ENCODE measurements around the gene STUM. TPM values are rescaled to one million over a fixed set of nuclear protein-coding genes. Genes with fewer than 3 reads are reported as not detected.
A peak's percentile ranks its signal among the peaks of the same experiment; 100 is the strongest.
"Not testable (repeated sequence)": the region's sequence is repeated elsewhere in the genome, so short reads cannot be mapped to it uniquely, and the experiment has no call there.

Gene STUM
- total RNA-seq, 1 donor from 2014 or later = 0.20 TPM

- peak; percentile 65 to 83 for DNase-seq (ENCODE audit: low read depth in 2 of 2)
Measured at GRCh38 chr1:226603022-226603857, 54.7 kb downstream of the STUM start.

DNA sequence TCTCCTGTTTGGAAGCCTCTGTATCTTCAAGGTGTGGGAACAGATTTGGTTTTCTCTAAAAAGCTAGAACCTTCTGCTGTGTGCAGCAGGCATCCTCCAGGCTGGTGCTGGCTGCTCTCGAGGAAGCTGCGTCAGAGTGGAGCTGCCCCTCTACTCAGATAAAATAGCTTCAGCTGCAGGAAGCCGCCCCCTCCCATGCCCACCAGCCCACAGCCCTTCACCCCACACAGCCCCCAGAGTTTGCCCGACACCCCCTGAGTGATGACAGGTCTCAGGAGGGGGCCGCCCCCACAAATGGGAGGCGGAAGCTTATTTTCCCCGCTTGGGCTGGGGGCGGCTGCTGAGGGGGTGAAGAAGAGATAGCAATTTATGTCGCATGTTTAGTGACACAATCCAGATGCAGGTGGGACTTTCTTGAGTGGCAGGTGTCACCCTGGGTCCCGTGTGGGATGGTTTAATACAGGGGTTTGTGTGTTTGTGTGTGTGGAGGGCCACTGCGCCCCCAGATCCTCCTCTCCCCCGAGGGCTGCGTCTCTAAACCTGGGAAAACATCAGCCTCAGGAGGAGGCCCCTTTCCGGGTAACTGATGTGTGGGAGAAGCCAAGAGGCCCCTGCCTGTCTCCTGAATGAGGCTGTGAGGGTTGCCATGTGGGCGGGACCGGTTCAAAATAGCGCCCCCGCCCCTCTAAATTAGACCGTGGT is 55.4 kb downstream of the STUM start:
- DNase-seq (ENCODE audit: low read depth in 2 of 2) = no peak

DNA sequence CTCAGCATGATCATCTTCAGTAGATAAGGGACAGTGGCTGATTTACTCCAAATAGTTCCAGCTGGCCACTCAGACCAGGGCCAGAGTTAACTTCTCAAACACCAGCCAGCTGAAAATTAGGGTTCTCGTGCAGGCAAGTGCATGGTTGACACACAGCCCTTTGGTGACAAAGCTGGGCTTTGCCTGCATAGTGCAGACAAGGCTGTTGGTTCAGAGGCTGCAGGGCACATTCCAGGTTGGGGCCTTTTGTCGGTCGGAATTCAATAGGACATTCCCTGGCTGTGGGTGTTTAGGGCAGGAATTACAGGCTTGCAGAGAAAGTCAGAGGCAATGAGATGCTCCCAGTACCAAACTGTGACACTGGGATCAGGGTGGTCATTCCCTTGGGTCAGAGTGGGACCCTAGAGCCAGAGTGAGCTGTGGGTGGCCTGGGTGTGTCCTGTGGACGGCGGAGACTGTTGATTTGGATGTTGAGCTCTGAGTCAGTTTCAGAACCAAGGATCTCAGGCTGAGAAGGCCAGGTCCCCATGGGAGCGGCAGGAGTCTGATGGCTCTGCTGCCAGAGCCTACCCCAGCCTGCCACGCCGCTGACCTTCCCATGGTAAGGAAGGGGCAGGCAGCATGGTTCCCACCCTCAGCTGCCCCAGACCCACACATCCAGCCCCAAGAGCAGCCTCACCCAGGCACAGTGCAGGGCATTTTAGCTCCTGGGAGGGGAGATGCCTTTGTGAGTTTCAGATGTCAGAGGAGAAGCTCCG is 56.2 kb downstream of the STUM start:
- DNase-seq (ENCODE audit: low read depth in 2 of 2) = no peak

DNA sequence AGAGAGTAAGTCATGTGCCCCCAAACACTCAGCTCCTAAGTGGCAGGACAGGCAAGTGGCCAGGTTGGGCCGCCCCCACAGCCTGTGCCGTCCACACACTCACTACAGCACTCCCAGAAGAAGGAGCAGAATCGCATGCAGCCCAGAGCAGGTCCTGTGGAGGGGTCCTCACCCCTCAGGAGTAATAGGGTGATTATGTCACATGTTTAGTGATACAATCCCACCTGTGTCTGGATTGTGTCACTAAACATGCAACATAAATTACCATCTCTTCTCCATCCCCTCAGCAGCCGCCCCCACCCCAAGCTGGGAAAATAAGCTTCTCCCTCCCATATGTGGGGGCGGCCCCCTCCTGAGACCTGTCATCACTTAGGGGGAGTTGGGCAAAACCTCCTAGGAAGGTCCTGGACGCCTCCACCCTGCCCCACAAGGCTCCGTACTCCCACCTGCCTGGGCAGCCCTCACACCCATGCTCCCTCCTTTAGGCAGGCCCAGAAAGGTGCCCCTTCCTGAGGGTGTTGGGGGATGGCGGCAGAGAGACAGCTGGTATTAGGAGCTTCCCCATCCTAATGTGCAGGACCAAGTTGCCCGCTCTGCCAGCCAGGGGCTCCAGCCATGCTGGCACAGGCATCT is 56.9 kb downstream of the STUM start:
- DNase-seq (ENCODE audit: low read depth in 2 of 2) = no peak

GRCh38 chr1:226606311-226607267 is 58.0 kb downstream of the STUM start:
- no peak for DNase-seq (ENCODE audit: low read depth in 2 of 2)

- DNase-seq (ENCODE audit: low read depth in 2 of 2) = no peak
Measured at GRCh38 chr1:226607268-226607660, 58.7 kb downstream of the STUM start.

GRCh38 chr1:226607821-226608220 is 59.3 kb downstream of the STUM start:
- no peak for DNase-seq (ENCODE audit: low read depth in 2 of 2)

DNA sequence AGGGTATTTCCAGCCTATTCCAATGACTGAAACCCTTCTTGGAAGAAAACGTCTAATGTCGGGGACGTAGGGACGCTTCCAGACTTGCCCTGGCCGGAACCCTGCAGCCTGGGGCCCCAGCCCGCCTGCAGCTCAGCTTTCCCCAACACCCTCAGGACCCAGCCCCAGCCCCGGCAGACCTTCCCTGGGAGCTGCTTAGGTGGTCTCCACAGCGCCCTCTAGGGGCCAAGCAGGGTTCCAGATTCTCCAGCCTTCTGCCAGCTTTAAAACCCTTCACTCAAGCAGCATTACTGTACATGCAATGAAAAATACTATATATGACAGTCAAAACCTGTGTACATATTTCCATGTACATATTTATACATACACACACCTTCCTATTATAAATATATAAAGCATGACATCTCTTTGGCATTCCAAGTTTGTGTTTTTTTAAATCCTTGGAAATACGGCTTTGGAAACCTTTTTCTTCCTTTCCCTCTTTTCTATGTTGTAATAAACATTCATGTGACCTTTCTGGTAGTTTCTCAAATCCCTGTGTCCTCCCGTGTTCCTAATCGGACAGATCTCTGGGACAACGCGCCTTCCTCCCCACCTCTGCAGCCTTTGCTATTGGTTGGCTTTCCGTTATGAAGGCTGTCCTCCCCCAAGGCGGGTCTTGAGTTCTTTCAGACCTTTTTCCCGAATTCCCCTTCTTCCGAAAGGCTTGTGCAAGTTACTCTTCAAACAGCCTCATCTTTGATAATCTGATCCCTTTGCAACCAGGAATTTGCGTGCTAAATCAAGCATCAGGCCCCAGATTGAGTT is 60.3 kb downstream of the STUM start:
- DNase-seq (ENCODE audit: low read depth in 2 of 2) = peak; percentile 71 to 79

DNA sequence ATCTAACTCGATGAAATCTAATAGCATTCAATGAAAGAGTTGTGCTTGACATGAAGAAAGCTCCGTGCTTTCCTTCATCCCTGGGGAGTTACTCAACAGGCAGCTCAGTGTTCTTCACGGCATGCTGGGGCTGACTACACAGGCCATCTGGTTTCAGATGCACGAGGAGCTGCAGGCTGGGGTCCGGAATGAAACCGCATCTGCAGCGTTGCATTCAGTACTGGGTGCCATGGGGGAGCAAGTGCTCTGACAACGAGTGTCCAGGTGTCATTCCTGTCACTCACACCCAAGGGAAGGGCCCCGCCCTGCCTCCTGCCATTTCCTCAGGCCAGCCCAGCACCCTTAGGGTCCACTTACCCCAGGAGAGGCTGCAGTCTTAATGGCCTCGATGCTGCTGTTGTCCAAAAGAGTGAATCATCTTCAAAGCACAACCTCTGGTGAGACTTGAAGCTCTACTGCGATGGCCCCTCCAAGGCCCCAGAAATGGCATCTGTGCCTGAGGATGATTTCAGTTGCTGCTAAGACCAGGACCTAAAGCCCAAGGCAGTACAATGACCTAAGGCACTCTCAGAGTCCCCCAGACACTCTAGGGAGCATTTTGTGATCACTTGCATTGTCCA is 61.4 kb downstream of the STUM start:
- no peak for DNase-seq (ENCODE audit: low read depth in 2 of 2)

- DNase-seq (ENCODE audit: low read depth in 2 of 2) = no peak
Measured at GRCh38 chr1:226610671-226611070, 62.1 kb downstream of the STUM start.

DNA sequence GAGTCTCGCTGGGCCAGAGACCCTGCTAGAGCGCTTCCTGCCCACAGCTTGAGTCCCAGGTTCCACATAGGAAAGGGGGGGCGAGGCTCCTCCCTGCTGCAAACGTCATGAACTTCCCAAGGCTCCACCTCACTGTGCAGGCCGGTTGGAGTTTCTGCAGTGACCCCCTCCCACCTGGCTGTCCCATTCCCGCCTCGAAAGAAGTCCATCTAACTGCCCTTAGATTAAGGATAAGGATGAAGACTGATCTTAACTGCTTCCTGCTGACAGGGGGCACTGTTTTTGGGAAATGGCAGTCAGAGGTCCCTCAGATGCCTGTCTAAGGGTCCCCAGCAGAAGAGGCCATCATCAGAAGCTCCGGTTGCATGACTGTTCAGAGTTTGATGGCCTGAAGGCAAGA is 62.7 kb downstream of the STUM start:
- DNase-seq (ENCODE audit: low read depth in 2 of 2) = no peak

GRCh38 chr1:226611980-226612379 is 63.4 kb downstream of the STUM start:
- not testable (repeated sequence) for DNase-seq (ENCODE audit: low read depth in 2 of 2)

DNA sequence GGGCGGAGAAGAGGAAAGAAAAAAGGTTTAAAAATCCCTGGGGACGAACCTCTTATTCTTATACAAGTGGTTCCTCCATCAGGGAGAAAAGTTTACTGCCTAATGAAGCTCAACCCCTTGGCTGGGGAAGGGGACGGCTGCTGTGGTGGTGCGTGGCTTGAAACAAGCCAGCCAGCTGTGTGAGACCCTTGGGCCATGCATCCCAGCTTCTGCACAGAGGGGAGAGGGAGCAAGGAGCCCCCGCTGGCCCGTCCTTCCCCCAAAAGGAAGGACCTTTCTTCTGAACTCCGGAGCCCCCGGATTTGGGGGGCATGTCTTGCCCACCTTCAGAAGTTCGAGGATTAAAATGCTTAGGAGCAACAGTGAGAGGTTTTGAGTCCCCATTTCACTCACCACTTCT is 67.3 kb downstream of the STUM start:
- no peak for DNase-seq (ENCODE audit: low read depth in 2 of 2)

- DNase-seq (ENCODE audit: low read depth in 2 of 2) = no peak
Measured at GRCh38 chr1:226616636-226617035, 68.1 kb downstream of the STUM start.

GRCh38 chr1:226617109-226617508 is 68.5 kb downstream of the STUM start:
- DNase-seq (ENCODE audit: low read depth in 2 of 2) = no peak

- DNase-seq (ENCODE audit: low read depth in 2 of 2) = not testable (repeated sequence)
Measured at GRCh38 chr1:226617719-226618118, 69.2 kb downstream of the STUM start.

DNA sequence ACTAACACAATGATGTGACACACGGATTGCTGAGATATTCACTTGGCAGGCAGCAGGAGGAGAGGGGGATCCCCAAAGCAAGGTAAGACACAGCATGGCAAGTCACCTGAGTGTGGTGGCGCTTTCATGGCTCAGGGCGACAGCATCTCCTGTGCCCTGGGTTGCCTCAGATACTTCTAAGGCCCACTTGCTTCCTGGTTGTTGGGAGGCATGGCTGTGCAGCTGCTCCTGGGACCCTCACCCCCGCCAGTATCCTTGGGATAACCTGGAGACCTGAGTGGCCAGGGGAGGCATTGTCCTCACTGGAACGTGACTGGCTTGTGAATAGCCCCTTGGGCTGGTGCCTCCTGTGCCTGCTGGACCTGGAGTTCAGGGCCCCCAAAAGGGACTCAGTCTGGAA is 69.8 kb downstream of the STUM start:
- DNase-seq (ENCODE audit: low read depth in 2 of 2) = no peak

DNA sequence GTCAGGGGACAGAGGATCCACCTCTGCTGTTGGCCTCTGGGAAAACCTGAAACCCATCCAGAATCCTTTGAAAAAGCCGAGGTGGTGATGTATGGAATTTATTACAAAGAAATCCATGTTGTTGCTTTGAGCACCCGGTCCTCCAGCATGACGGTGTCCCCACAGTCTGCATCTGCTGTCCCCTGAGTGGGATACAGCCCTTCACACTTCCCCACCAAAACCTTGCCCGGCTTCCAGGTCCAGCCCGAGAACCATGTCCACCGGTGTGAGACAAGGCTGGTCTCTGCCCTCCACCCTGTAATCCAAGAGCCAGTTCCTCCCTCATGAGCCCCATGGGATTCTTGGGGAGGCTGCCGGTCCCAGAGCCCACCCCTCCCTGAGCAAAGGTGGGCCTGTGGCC is 70.5 kb downstream of the STUM start:
- DNase-seq (ENCODE audit: low read depth in 2 of 2) = no peak

- DNase-seq (ENCODE audit: low read depth in 2 of 2) = no peak
Measured at GRCh38 chr1:226622012-226622411, 73.4 kb downstream of the STUM start.
